ENCODE measurements around the gene NIPAL3. TPM values are rescaled to one million over a fixed set of nuclear protein-coding genes. Genes with fewer than 3 reads are reported as not detected.
"Not testable (repeated sequence)": the region's sequence is repeated elsewhere in the genome, so short reads cannot be mapped to it uniquely, and the experiment has no call there.

Gene NIPAL3
- total RNA-seq, 1 donor from 2014 or later = 25.4 TPM

GRCh38 chr1:24493785-24494184 lies 78.2 kb downstream of the NIPAL3 start:
- DNase-seq = no peak

- DNase-seq = no peak
These were observed 83.0 kb downstream of the NIPAL3 start for GRCh38 chr1:24498589-24498988.

GRCh38 chr1:24500448-24501048 lies 84.9 kb downstream of the NIPAL3 start:
- no peak for DNase-seq

- no peak for DNase-seq
These were observed 85.9 kb downstream of the NIPAL3 start for GRCh38 chr1:24501371-24502064.

- peak; percentile 36 for DNase-seq
These were observed 86.6 kb downstream of the NIPAL3 start for GRCh38 chr1:24502065-24502708.

- peak; percentile 46 for DNase-seq
These were observed 87.1 kb downstream of the NIPAL3 start, which contains the start of gene RCAN3 for GRCh38 chr1:24502709-24503058. Gene RCAN3 (plus strand): TSS chr1:24502836. CDS start chr1:24514373, 11,537 bp downstream.

- no peak for DNase-seq
These were observed 87.6 kb downstream of the NIPAL3 start for GRCh38 chr1:24503059-24503751.

GRCh38 chr1:24503870-24504523 lies 88.4 kb downstream of the NIPAL3 start:
- DNase-seq = no peak

GRCh38 chr1:24504560-24504959 lies 89.0 kb downstream of the NIPAL3 start:
- no peak for DNase-seq

- no peak for DNase-seq
These were observed 90.2 kb downstream of the NIPAL3 start for GRCh38 chr1:24505816-24506215.

- no peak for DNase-seq
These were observed 91.2 kb downstream of the NIPAL3 start for GRCh38 chr1:24506691-24507381.

- no peak for DNase-seq
These were observed 91.8 kb downstream of the NIPAL3 start for GRCh38 chr1:24507405-24507804.

GRCh38 chr1:24508911-24509310 lies 93.3 kb downstream of the NIPAL3 start:
- no peak for DNase-seq

- no peak for DNase-seq
These were observed 98.1 kb downstream of the NIPAL3 start for GRCh38 chr1:24513706-24514105.

GRCh38 chr1:24514946-24515345 lies 99.3 kb downstream of the NIPAL3 start:
- no peak for DNase-seq

- not testable (repeated sequence) for DNase-seq
These were observed 100.1 kb downstream of the NIPAL3 start for GRCh38 chr1:24515671-24516209.

GRCh38 chr1:24516506-24516905 lies 100.9 kb downstream of the NIPAL3 start:
- no peak for DNase-seq

- DNase-seq = no peak
These were observed 102.3 kb downstream of the NIPAL3 start for GRCh38 chr1:24517898-24518297.

- not testable (repeated sequence) for DNase-seq
These were observed 104.7 kb downstream of the NIPAL3 start for GRCh38 chr1:24520282-24520681.

Measured in dermis blood vessel endothelial cell (primary cell).